OCI-LY7 (cell line): ENCODE results near the gene ZDHHC17.

Experiments
- EZH2phosphoT487 ChIP-seq: fragments of 200-600 bp; sonication (generic); IDR thresholded peaks from 2 replicates; pipeline ENCODE4 v1.6.1; 2018; ENCODE audit warnings: low read depth, borderline replicate concordance, mild to moderate bottlenecking, mixed run types, antibody characterized with exemption, low read length, moderate library complexity, mixed read lengths
- TF ChIP-seq, protein P1 (sequence below): fragments of 200-600 bp; sonication (generic); conservative IDR thresholded peaks from 2 replicates; pipeline ENCODE4 v1.5.1; 2014; ENCODE audit warnings: mild to moderate bottlenecking, antibody characterized with exemption, low read length, moderate library complexity, mixed read lengths

GRCh38 chr12:76764856-76765255 is 941 bp downstream of the ZDHHC17 start:
- TF ChIP-seq, protein P1, sequence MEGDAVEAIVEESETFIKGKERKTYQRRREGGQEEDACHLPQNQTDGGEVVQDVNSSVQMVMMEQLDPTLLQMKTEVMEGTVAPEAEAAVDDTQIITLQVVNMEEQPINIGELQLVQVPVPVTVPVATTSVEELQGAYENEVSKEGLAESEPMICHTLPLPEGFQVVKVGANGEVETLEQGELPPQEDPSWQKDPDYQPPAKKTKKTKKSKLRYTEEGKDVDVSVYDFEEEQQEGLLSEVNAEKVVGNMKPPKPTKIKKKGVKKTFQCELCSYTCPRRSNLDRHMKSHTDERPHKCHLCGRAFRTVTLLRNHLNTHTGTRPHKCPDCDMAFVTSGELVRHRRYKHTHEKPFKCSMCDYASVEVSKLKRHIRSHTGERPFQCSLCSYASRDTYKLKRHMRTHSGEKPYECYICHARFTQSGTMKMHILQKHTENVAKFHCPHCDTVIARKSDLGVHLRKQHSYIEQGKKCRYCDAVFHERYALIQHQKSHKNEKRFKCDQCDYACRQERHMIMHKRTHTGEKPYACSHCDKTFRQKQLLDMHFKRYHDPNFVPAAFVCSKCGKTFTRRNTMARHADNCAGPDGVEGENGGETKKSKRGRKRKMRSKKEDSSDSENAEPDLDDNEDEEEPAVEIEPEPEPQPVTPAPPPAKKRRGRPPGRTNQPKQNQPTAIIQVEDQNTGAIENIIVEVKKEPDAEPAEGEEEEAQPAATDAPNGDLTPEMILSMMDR: no peak
- no peak for TF ChIP-seq EZH2phosphoT487
